GM19468 (cell line): ENCODE data around the gene SLC28A2.
"Not testable (repeated sequence)": the region's sequence is repeated elsewhere in the genome, so short reads cannot be mapped to it uniquely, and the experiment has no call there.

ENCODE experiments used
- ATAC-seq: cut with Tn5 transposase; IDR thresholded peaks from one replicate; pipeline ENCODE4 v1.9.1; 2021; ENCODE audit warnings: mild to moderate bottlenecking, moderate library complexity, moderate number of reproducible peaks; ENCODE audit not compliant: unreplicated experiment; ENCODE audit errors: extremely low read depth

The SLC28A2 gene

GRCh38 chr15:45251888-45252287, at the start of gene SLC28A2:
SLC28A2 (plus strand) TSS chr15:45252234; CDS start chr15:45253216, 982 bp downstream.
- no peak for ATAC-seq

GRCh38 chr15:45203182-45203581, 48.9 kb upstream of the SLC28A2 start:
- ATAC-seq: no peak

- ATAC-seq: no peak
Observed at GRCh38 chr15:45205192-45205591, 46.8 kb upstream of the SLC28A2 start.

- ATAC-seq: no peak
Observed at GRCh38 chr15:45212493-45212892, 39.5 kb upstream of the SLC28A2 start.

- no peak for ATAC-seq
Observed at GRCh38 chr15:45221053-45221599, 30.9 kb upstream of the SLC28A2 start.

GRCh38 chr15:45221967-45222366, 30.1 kb upstream of the SLC28A2 start:
- ATAC-seq: no peak

GRCh38 chr15:45224621-45225217, 27.3 kb upstream of the SLC28A2 start:
- no peak for ATAC-seq

GRCh38 chr15:45225506-45226273, 26.3 kb upstream of the SLC28A2 start:
- no peak for ATAC-seq

- ATAC-seq: no peak
Observed at GRCh38 chr15:45228931-45229330, 23.1 kb upstream of the SLC28A2 start.

GRCh38 chr15:45230245-45230965, 21.6 kb upstream of the SLC28A2 start:
- ATAC-seq: no peak

GRCh38 chr15:45231132-45231531, 20.9 kb upstream of the SLC28A2 start:
- ATAC-seq: no peak

GRCh38 chr15:45231864-45232562, 20.0 kb upstream of the SLC28A2 start:
- no peak for ATAC-seq

- no peak for ATAC-seq
Observed at GRCh38 chr15:45234562-45235235, 17.3 kb upstream of the SLC28A2 start.

GRCh38 chr15:45236806-45237205, 15.2 kb upstream of the SLC28A2 start:
- not testable (repeated sequence) for ATAC-seq

- ATAC-seq: no peak
Observed at GRCh38 chr15:45242289-45242688, 9.7 kb upstream of the SLC28A2 start.

- no peak for ATAC-seq
Observed at GRCh38 chr15:45249125-45249780, 2.8 kb upstream of the SLC28A2 start.

GRCh38 chr15:45253330-45253729, 1.3 kb downstream of the SLC28A2 start:
- ATAC-seq: no peak

GRCh38 chr15:45254405-45254804, 2.4 kb downstream of the SLC28A2 start:
- ATAC-seq: no peak

GRCh38 chr15:45254824-45255223, 2.8 kb downstream of the SLC28A2 start:
- not testable (repeated sequence) for ATAC-seq
